ENCODE measurements around the gene PPFIA1. TPM values are rescaled to one million over a fixed set of nuclear protein-coding genes. Genes with fewer than 3 reads are reported as not detected.

The PPFIA1 gene
- total RNA-seq, 5 donors from 2014 or later (not counting 1 experiment from before 2014, with no cell fraction given), result 41.0 to 50.7 (median 49.6) TPM

- ATAC-seq (replicated peaks in 1 of 4) (no peak), DNase-seq (no peak)
- no peak overlapping the region for H3K4me3 Mint-ChIP-seq
- ChIA-PET CTCF (no interaction called here), POLR2A (no interaction called here)
- Histone ChIP-seq H3K36me3 (ENCODE audit: control insufficient read depth in 2 of 2, extremely low read depth in 1 of 2, insufficient read depth in 1 of 2, low read length in 1 of 2) (peaks cover 15 to 60% of the 10 kb centered on the region in 2 donors), H3K27ac (ENCODE audit: low read length) (no peak overlapping the region), H3K9me3 (no peaks in the 10 kb centered on the region), H3K4me3 (ENCODE audit: control insufficient read depth in 1 of 2, extremely low read depth in 1 of 2, low read length in 1 of 2) (no peak overlapping the region), H3K4me1 (ENCODE audit: control insufficient read depth in 1 of 2, extremely low read depth in 1 of 2, insufficient read depth in 2 of 2, low read length in 2 of 2) (peaks cover 0 to 16% of the 10 kb centered on the region in 2 experiments), H3K27me3 (replicated peaks in 1 of 2; ENCODE audit: control insufficient read depth in 2 of 2, extremely low read depth in 1 of 2, insufficient read depth in 2 of 2, low read length in 1 of 2) (no peaks in the 10 kb centered on the region)
- H3K27me3 Mint-ChIP-seq, result no peaks in the 10 kb centered on the region
- H3K36me3 Mint-ChIP-seq, result peaks cover 61% of the 10 kb centered on the region
- 89% methylated on average over 1 of the region's 1 CpG for WGBS (ENCODE audit: insufficient coverage)
- H3K27ac Mint-ChIP-seq, result no peak overlapping the region
- no peaks in the 10 kb centered on the region for H3K9me3 Mint-ChIP-seq
- H3K4me1 Mint-ChIP-seq, result peaks cover 0 to 3% (median 0%) of the 10 kb centered on the region in 3 donors
Observed at GRCh38 chr11:70352100-70352499, 81.6 kb downstream of the PPFIA1 start.

GRCh38 chr11:70352601-70353000 is 82.1 kb downstream of the PPFIA1 start:
- no peak overlapping the region for H3K4me3 ChIP-seq (ENCODE audit: control insufficient read depth in 1 of 2, extremely low read depth in 1 of 2, low read length in 1 of 2)
- Mint-ChIP-seq H3K27ac (no peak overlapping the region), H3K27me3 (no peaks in the 10 kb centered on the region), H3K4me1 (peaks cover 0 to 3% (median 0%) of the 10 kb centered on the region in 3 donors), H3K4me3 (no peak overlapping the region), H3K36me3 (peaks cover 61% of the 10 kb centered on the region), H3K9me3 (no peaks in the 10 kb centered on the region)
- peaks cover 13 to 60% of the 10 kb centered on the region in 2 donors for H3K36me3 ChIP-seq (ENCODE audit: control insufficient read depth in 2 of 2, extremely low read depth in 1 of 2, insufficient read depth in 1 of 2, low read length in 1 of 2)
- no peak for ATAC-seq (replicated peaks in 1 of 4)
- DNase-seq, result peak in 2 of 35 experiments; percentile 2 to 10
- WGBS (ENCODE audit: insufficient coverage), result 90% methylated on average over 1 of the region's 19 CpGs
- no peaks in the 10 kb centered on the region for H3K9me3 ChIP-seq
- CTCF ChIA-PET, result no interaction called here
- H3K27me3 ChIP-seq (replicated peaks in 1 of 2; ENCODE audit: control insufficient read depth in 2 of 2, extremely low read depth in 1 of 2, insufficient read depth in 2 of 2, low read length in 1 of 2), result no peaks in the 10 kb centered on the region
- no peak overlapping the region for H3K27ac ChIP-seq (ENCODE audit: low read length)
- POLR2A ChIA-PET, result no interaction called here
- peaks cover 0 to 16% of the 10 kb centered on the region in 2 experiments for H3K4me1 ChIP-seq (ENCODE audit: control insufficient read depth in 1 of 2, extremely low read depth in 1 of 2, insufficient read depth in 2 of 2, low read length in 2 of 2)

GRCh38 chr11:70353329-70353728 is 82.8 kb downstream of the PPFIA1 start:
- Histone ChIP-seq H3K36me3 (ENCODE audit: control insufficient read depth in 2 of 2, extremely low read depth in 1 of 2, insufficient read depth in 1 of 2, low read length in 1 of 2) (peaks cover 13 to 58% of the 10 kb centered on the region in 2 donors), H3K4me1 (ENCODE audit: control insufficient read depth in 1 of 2, extremely low read depth in 1 of 2, insufficient read depth in 2 of 2, low read length in 2 of 2) (peaks cover 0 to 16% of the 10 kb centered on the region in 2 experiments), H3K4me3 (ENCODE audit: control insufficient read depth in 1 of 2, extremely low read depth in 1 of 2, low read length in 1 of 2) (no peak overlapping the region), H3K9me3 (no peaks in the 10 kb centered on the region), H3K27ac (ENCODE audit: low read length) (no peak overlapping the region), H3K27me3 (replicated peaks in 1 of 2; ENCODE audit: control insufficient read depth in 2 of 2, extremely low read depth in 1 of 2, insufficient read depth in 2 of 2, low read length in 1 of 2) (no peaks in the 10 kb centered on the region)
- H3K27ac Mint-ChIP-seq, result no peak overlapping the region
- no peak overlapping the region for H3K4me3 Mint-ChIP-seq
- ChIA-PET CTCF (no interaction called here), POLR2A (no interaction called here)
- no peaks in the 10 kb centered on the region for H3K27me3 Mint-ChIP-seq
- peaks cover 62% of the 10 kb centered on the region for H3K36me3 Mint-ChIP-seq
- no peaks in the 10 kb centered on the region for H3K9me3 Mint-ChIP-seq
- ATAC-seq (replicated peaks in 1 of 4) (no peak), DNase-seq (no peak)
- H3K4me1 Mint-ChIP-seq, result peaks cover 0 to 3% (median 0%) of the 10 kb centered on the region in 3 donors
- no CpG with 5 or more reads among the region's 2 CpGs for WGBS (ENCODE audit: insufficient coverage)

- H3K4me3 Mint-ChIP-seq, result no peak overlapping the region
- CTCF ChIA-PET, result no interaction called here
- WGBS (ENCODE audit: insufficient coverage), result 82% methylated on average over 13 of the region's 19 CpGs
- no peak overlapping the region for H3K4me3 ChIP-seq (ENCODE audit: control insufficient read depth in 1 of 2, extremely low read depth in 1 of 2, low read length in 1 of 2)
- H3K9me3 Mint-ChIP-seq, result no peaks in the 10 kb centered on the region
- H3K27ac ChIP-seq (ENCODE audit: low read length), result no peak overlapping the region
- H3K27ac Mint-ChIP-seq, result no peak overlapping the region
- H3K27me3 Mint-ChIP-seq, result no peaks in the 10 kb centered on the region
- ATAC-seq (replicated peaks in 1 of 4) (no peak), DNase-seq (peak in 4 of 35 experiments; percentile 3 to 28 (median 5))
- H3K4me1 Mint-ChIP-seq, result peaks cover 0 to 3% (median 0%) of the 10 kb centered on the region in 3 donors
- peaks cover 0 to 16% of the 10 kb centered on the region in 2 experiments for H3K4me1 ChIP-seq (ENCODE audit: control insufficient read depth in 1 of 2, extremely low read depth in 1 of 2, insufficient read depth in 2 of 2, low read length in 2 of 2)
- POLR2A ChIA-PET, result no interaction called here
- peaks cover 10 to 58% of the 10 kb centered on the region in 2 donors for H3K36me3 ChIP-seq (ENCODE audit: control insufficient read depth in 2 of 2, extremely low read depth in 1 of 2, insufficient read depth in 1 of 2, low read length in 1 of 2)
- H3K27me3 ChIP-seq (replicated peaks in 1 of 2; ENCODE audit: control insufficient read depth in 2 of 2, extremely low read depth in 1 of 2, insufficient read depth in 2 of 2, low read length in 1 of 2), result no peaks in the 10 kb centered on the region
- H3K9me3 ChIP-seq, result no peaks in the 10 kb centered on the region
- peaks cover 61% of the 10 kb centered on the region for H3K36me3 Mint-ChIP-seq
Observed at GRCh38 chr11:70353900-70354568, 83.5 kb downstream of the PPFIA1 start.

GRCh38 chr11:70354629-70355028 is 84.1 kb downstream of the PPFIA1 start:
- DNase-seq (no peak), ATAC-seq (replicated peaks in 1 of 4) (no peak)
- ChIA-PET POLR2A (no interaction called here), CTCF (no interaction called here)
- no CpG with 5 or more reads among the region's 2 CpGs for WGBS (ENCODE audit: insufficient coverage)
- Mint-ChIP-seq H3K9me3 (no peaks in the 10 kb centered on the region), H3K36me3 (peaks cover 63% of the 10 kb centered on the region), H3K27me3 (no peaks in the 10 kb centered on the region), H3K27ac (no peak overlapping the region), H3K4me1 (peaks cover 0 to 3% (median 0%) of the 10 kb centered on the region in 3 donors), H3K4me3 (no peak overlapping the region)
- Histone ChIP-seq H3K4me1 (ENCODE audit: control insufficient read depth in 1 of 2, extremely low read depth in 1 of 2, insufficient read depth in 2 of 2, low read length in 2 of 2) (peaks cover 0 to 16% of the 10 kb centered on the region in 2 experiments), H3K36me3 (ENCODE audit: control insufficient read depth in 2 of 2, extremely low read depth in 1 of 2, insufficient read depth in 1 of 2, low read length in 1 of 2) (peaks cover 10 to 58% of the 10 kb centered on the region in 2 donors), H3K27ac (ENCODE audit: low read length) (no peak overlapping the region), H3K4me3 (ENCODE audit: control insufficient read depth in 1 of 2, extremely low read depth in 1 of 2, low read length in 1 of 2) (no peak overlapping the region), H3K27me3 (replicated peaks in 1 of 2; ENCODE audit: control insufficient read depth in 2 of 2, extremely low read depth in 1 of 2, insufficient read depth in 2 of 2, low read length in 1 of 2) (no peaks in the 10 kb centered on the region), H3K9me3 (no peaks in the 10 kb centered on the region)

- no peaks in the 10 kb centered on the region for H3K27me3 ChIP-seq (replicated peaks in 1 of 2; ENCODE audit: control insufficient read depth in 2 of 2, extremely low read depth in 1 of 2, insufficient read depth in 2 of 2, low read length in 1 of 2)
- CTCF ChIA-PET, result no interaction called here
Observed at GRCh38 chr11:70358753-70359152, 88.3 kb downstream of the PPFIA1 start.

More at GRCh38 chr11:70358753-70359152, 88.3 kb downstream of the PPFIA1 start:
- Mint-ChIP-seq H3K27ac (no peak overlapping the region), H3K9me3 (no peaks in the 10 kb centered on the region), H3K27me3 (no peaks in the 10 kb centered on the region), H3K4me3 (no peak overlapping the region), H3K36me3 (peaks cover 67% of the 10 kb centered on the region), H3K4me1 (peaks cover 0 to 5% (median 2%) of the 10 kb centered on the region in 3 donors)
- ATAC-seq (replicated peaks in 1 of 4) (no peak), DNase-seq (no peak)
- H3K9me3 ChIP-seq, result no peaks in the 10 kb centered on the region
- H3K4me3 ChIP-seq (ENCODE audit: control insufficient read depth in 1 of 2, extremely low read depth in 1 of 2, low read length in 1 of 2), result no peak overlapping the region
- H3K4me1 ChIP-seq (ENCODE audit: control insufficient read depth in 1 of 2, extremely low read depth in 1 of 2, insufficient read depth in 2 of 2, low read length in 2 of 2), result peaks cover 0 to 3% of the 10 kb centered on the region in 2 experiments
- peaks cover 23 to 74% of the 10 kb centered on the region in 2 donors for H3K36me3 ChIP-seq (ENCODE audit: control insufficient read depth in 2 of 2, extremely low read depth in 1 of 2, insufficient read depth in 1 of 2, low read length in 1 of 2)
- 88% methylated on average over 10 of the region's 11 CpGs for WGBS (ENCODE audit: insufficient coverage)
- POLR2A ChIA-PET, result no interaction called here
- no peak overlapping the region for H3K27ac ChIP-seq (ENCODE audit: low read length)
